H9 (cell line): ENCODE results near the gene SLC9A7. TPM values are rescaled to one million over a fixed set of nuclear protein-coding genes. Genes with fewer than 3 reads are reported as not detected.

Experiments
- DNase-seq: peaks from one replicate; pipeline ENCODE4 v3.0.0-alpha.2; 2017
- H2AFZ ChIP-seq: one replicate; pipeline ENCODE4 v1.6.1; 2013; ENCODE audit warnings: mild to moderate bottlenecking, low read length, control low read depth, moderate library complexity
- H2AK5ac ChIP-seq: 2 replicates; pipeline ENCODE4 v1.6.1; 2013; ENCODE audit warnings: low read length, control low read depth, mixed read lengths; ENCODE audit not compliant: insufficient read length
- H2BK120ac ChIP-seq: one replicate; pipeline ENCODE4 v1.6.1; 2013; ENCODE audit warnings: low read depth, mild to moderate bottlenecking, low read length, control low read depth, inconsistent platforms; ENCODE audit not compliant: poor library complexity, severe bottlenecking
- H2BK12ac ChIP-seq: 2 replicates; pipeline ENCODE4 v1.6.1; 2013; ENCODE audit warnings: low read length, control low read depth, mixed read lengths, low read depth; ENCODE audit not compliant: insufficient read length
- H2BK15ac ChIP-seq: 2 replicates; pipeline ENCODE4 v1.6.1; 2013; ENCODE audit warnings: low read depth, low read length, control low read depth
- H2BK20ac ChIP-seq: one replicate; pipeline ENCODE4 v1.6.1; 2013; ENCODE audit warnings: low read depth, mild to moderate bottlenecking, low read length, control low read depth, inconsistent platforms; ENCODE audit not compliant: poor library complexity, severe bottlenecking
- H2BK5ac ChIP-seq: 2 replicates; pipeline ENCODE4 v1.6.1; 2013; ENCODE audit warnings: low read length, control low read depth, mixed read lengths; ENCODE audit not compliant: insufficient read length
- H3K14ac ChIP-seq: 2 replicates; pipeline ENCODE4 v1.6.1; 2013; ENCODE audit warnings: low read length, control low read depth; ENCODE audit not compliant: insufficient read depth
- H3K18ac ChIP-seq: 2 replicates; pipeline ENCODE4 v1.6.1; 2013; ENCODE audit warnings: low read depth, mild to moderate bottlenecking, mixed read lengths, low read length, control low read depth; ENCODE audit not compliant: insufficient read length
- H3K23ac ChIP-seq: 2 replicates; pipeline ENCODE4 v1.6.1; 2013; ENCODE audit warnings: low read length, control low read depth, mixed read lengths, low read depth; ENCODE audit not compliant: insufficient read length
- H3K23me2 ChIP-seq: 2 replicates; pipeline ENCODE4 v1.6.1; 2013; ENCODE audit warnings: low read depth, mild to moderate bottlenecking, mixed read lengths, low read length, control low read depth; ENCODE audit not compliant: insufficient read length, poor library complexity, severe bottlenecking
- H3K27ac ChIP-seq: 2 replicates; pipeline ENCODE4 v1.5.1; 2013; ENCODE audit warnings: low read length, control low read depth, mixed read lengths, low read depth; ENCODE audit not compliant: insufficient read length
- H3K27me3 ChIP-seq: 2 replicates; pipeline ENCODE4 v1.6.1; 2013; ENCODE audit warnings: low read length, control low read depth, inconsistent platforms; ENCODE audit not compliant: insufficient read depth
- H3K4ac ChIP-seq: 2 replicates; pipeline ENCODE4 v1.6.1; 2013; ENCODE audit warnings: low read depth, mild to moderate bottlenecking, control low read depth, inconsistent platforms, low read length, moderate library complexity
- H3K4me1 ChIP-seq: 2 replicates; pipeline ENCODE4 v1.6.1; 2013; ENCODE audit warnings: low read length, control low read depth, inconsistent platforms; ENCODE audit not compliant: insufficient read depth
- H3K4me2 ChIP-seq: 2 replicates; pipeline ENCODE4 v1.6.1; 2013; ENCODE audit warnings: low read length, control low read depth, mixed read lengths; ENCODE audit not compliant: insufficient read length, insufficient read depth
- H3K56ac ChIP-seq: 2 replicates; pipeline ENCODE4 v1.6.1; 2013; ENCODE audit warnings: low read depth, mild to moderate bottlenecking, mixed read lengths, low read length, control low read depth; ENCODE audit not compliant: insufficient read length
- H3K79me1 ChIP-seq: 2 replicates; pipeline ENCODE4 v1.6.1; 2013; ENCODE audit warnings: low read depth, mild to moderate bottlenecking, moderate library complexity, low read length, control low read depth, inconsistent platforms; ENCODE audit not compliant: insufficient read depth, poor library complexity, severe bottlenecking
- H3K79me2 ChIP-seq: 2 replicates; pipeline ENCODE4 v1.6.1; 2013; ENCODE audit warnings: low read length, control low read depth, inconsistent platforms; ENCODE audit not compliant: insufficient read depth
- H3K9ac ChIP-seq: 2 replicates; pipeline ENCODE4 v1.6.1; 2013; ENCODE audit warnings: low read length, control low read depth, mixed read lengths; ENCODE audit not compliant: insufficient read length; ENCODE audit errors: extremely low read depth
- H3K9me3 ChIP-seq: one replicate; pipeline ENCODE4 v1.6.1; 2013; ENCODE audit warnings: low read depth, low read length, inconsistent platforms; ENCODE audit not compliant: control insufficient read depth
- H3T11ph ChIP-seq: one replicate; pipeline ENCODE4 v1.6.1; 2013; ENCODE audit warnings: mild to moderate bottlenecking, low read length, control low read depth, inconsistent platforms
- H4K20me1 ChIP-seq: one replicate; pipeline ENCODE4 v1.6.1; 2013; ENCODE audit not compliant: control insufficient read depth, insufficient read length, insufficient read depth
- H4K5ac ChIP-seq: 2 replicates; pipeline ENCODE4 v1.6.1; 2013; ENCODE audit warnings: low read depth, mild to moderate bottlenecking, mixed read lengths, low read length, control low read depth; ENCODE audit not compliant: insufficient read length
- H4K8ac ChIP-seq: replicated peaks from 2 replicates; pipeline ENCODE4 v1.6.1; 2013; ENCODE audit warnings: low read length, control low read depth, mixed read lengths, low read depth; ENCODE audit not compliant: insufficient read length
- H4K91ac ChIP-seq: 2 replicates; pipeline ENCODE4 v1.6.1; 2013; ENCODE audit warnings: low read depth, mild to moderate bottlenecking, moderate library complexity, mixed read lengths, low read length, control low read depth; ENCODE audit not compliant: insufficient read length
- H3K27ac Mint-ChIP-seq, 3 experiments: 2 replicates in 2 of 3; 3 replicates in 1 of 3; pipeline ENCODE4 v1.8.0; 2020 to 2021; ENCODE audit warnings: mixed read lengths in 3 of 3, mild to moderate bottlenecking in 1 of 3, moderate library complexity in 1 of 3
- H3K27me3 Mint-ChIP-seq: 2 replicates; pipeline ENCODE4 v1.8.0; 2021; ENCODE audit warnings: low read depth, mild to moderate bottlenecking, moderate library complexity, mixed read lengths
- H3K36me3 Mint-ChIP-seq, 3 experiments: 2 replicates in 2 of 3; 3 replicates in 1 of 3; pipeline ENCODE4 v1.8.0; 2020 to 2021; ENCODE audit warnings: low read depth in 3 of 3, mixed read lengths in 3 of 3; ENCODE audit not compliant: insufficient read depth in 1 of 3
- H3K4me1 Mint-ChIP-seq, 2 experiments: 2 replicates each; pipeline ENCODE4 v1.8.0; 2020; ENCODE audit warnings: mixed read lengths in 2 of 2
- H3K4me3 Mint-ChIP-seq, 2 experiments: 2 replicates in 1 of 2; 3 replicates in 1 of 2; pipeline ENCODE4 v1.8.0; 2020 to 2021; ENCODE audit warnings: mild to moderate bottlenecking in 2 of 2, mixed read lengths in 2 of 2, moderate library complexity in 1 of 2
- H3K9me3 Mint-ChIP-seq, 2 experiments: 2 replicates in 1 of 2; 3 replicates in 1 of 2; pipeline ENCODE4 v1.8.0; 2020; ENCODE audit warnings: mild to moderate bottlenecking in 2 of 2, mixed read lengths in 2 of 2, moderate library complexity in 1 of 2
- CTCF ChIP-seq: fragments of 200-600 bp; sonication (generic); conservative IDR thresholded peaks from 3 replicates; pipeline ENCODE4 v1.8.0; 2021; ENCODE audit warnings: antibody characterized with exemption, mild to moderate bottlenecking
- WGBS: extraction: QIAGEN DNeasy Blood & Tissue Kit; methylation state at CpG from one replicate; pipeline ENCODE4 v1.1.7; 2013; ENCODE audit warnings: missing lambda C conversion rate, low lambda C conversion rate, mixed read lengths; ENCODE audit not compliant: insufficient read length; ENCODE audit errors: extremely low coverage; 5-methylcytosine and 5-hydroxymethylcytosine counted together
- total RNA-seq: library from RNA; stranded (reverse); gene quantifications from 2 replicates; pipeline ENCODE4 v1.2.1, GENCODE V29; 2021

The SLC9A7 gene
- total RNA-seq, 1 experiment from 2014 or later = 5.9 TPM

DNA sequence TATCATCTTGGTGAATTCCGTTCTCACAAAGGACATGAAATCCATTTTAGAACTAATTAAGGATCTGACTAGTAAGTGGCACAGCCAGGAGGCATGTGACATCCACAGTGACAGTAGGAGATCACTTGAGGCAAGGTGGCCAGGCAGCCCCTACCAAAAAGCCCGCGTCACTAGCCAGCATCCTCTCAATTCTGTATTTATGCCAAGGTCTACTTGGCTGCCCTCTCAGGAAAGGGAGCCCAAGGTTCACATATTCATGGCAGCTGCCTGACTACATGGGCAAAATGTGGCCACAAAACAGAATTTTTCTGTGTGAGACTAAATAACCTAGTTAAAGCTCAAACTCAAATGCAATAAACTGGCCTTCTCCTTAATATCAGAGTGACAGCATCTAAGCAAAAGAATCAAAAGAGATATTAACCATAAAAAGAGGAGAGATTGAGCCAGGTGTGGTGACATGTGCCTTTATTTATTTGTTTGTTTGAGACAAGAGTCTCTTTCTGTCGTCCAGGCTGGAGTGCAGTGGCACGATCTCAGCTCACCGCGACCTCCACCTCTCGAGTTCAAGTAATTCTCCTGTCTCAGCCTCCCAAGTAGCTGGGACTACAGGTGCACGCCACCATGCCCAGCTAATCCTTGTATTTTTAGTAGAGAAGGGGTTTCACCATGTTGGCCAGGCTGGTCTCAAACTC, 51.5 kb downstream of the SLC9A7 start:
- H3K4me3 Mint-ChIP-seq = no peak overlapping the region
- no peaks in the 10 kb centered on the region for H3K23me2 ChIP-seq
- H3K9me3 ChIP-seq = peaks cover 29% of the 10 kb centered on the region
- H2AK5ac ChIP-seq = no peak overlapping the region
- no peak overlapping the region for H3K27ac ChIP-seq
- no peak overlapping the region for H4K91ac ChIP-seq
- H3K9me3 Mint-ChIP-seq = peaks cover 67 to 72% of the 10 kb centered on the region in 2 experiments
- no peaks in the 10 kb centered on the region for H3K4me1 ChIP-seq
- H3K4ac ChIP-seq = no peak overlapping the region
- H4K8ac ChIP-seq = no peak overlapping the region
- WGBS = no CpG with 5 or more reads among the region's 9 CpGs
- no peak overlapping the region for H2BK20ac ChIP-seq
- H3K4me1 Mint-ChIP-seq = peaks cover 15 to 20% of the 10 kb centered on the region in 2 experiments
- H3K27me3 Mint-ChIP-seq = no peaks in the 10 kb centered on the region; the same call in 1 of the 2 replicates
- H3K14ac ChIP-seq = no peak overlapping the region
- H3T11ph ChIP-seq = no peak overlapping the region
- no peak overlapping the region for H2BK15ac ChIP-seq
- no peak overlapping the region for H3K4me2 ChIP-seq
- TF ChIP-seq CTCF = no peak
- H3K56ac ChIP-seq = no peak overlapping the region
- H2BK12ac ChIP-seq = no peak overlapping the region
- no peak overlapping the region for H2BK5ac ChIP-seq
- H3K18ac ChIP-seq = no peak overlapping the region
- no peaks in the 10 kb centered on the region for H3K79me1 ChIP-seq
- peaks cover 0 to 3% (median 3%) of the 10 kb centered on the region in 3 experiments; a peak in 4 of 7 replicates for H3K36me3 Mint-ChIP-seq
- no peak overlapping the region for H3K23ac ChIP-seq
- H3K27ac Mint-ChIP-seq = no peak overlapping the region
- no peak overlapping the region for H3K9ac ChIP-seq
- H2BK120ac ChIP-seq = no peak overlapping the region
- no peak overlapping the region for H4K5ac ChIP-seq
- H2AFZ ChIP-seq = no peak overlapping the region
- H3K79me2 ChIP-seq = no peaks in the 10 kb centered on the region; the same call in none of the 2 replicates
- H4K20me1 ChIP-seq = no peaks in the 10 kb centered on the region
- DNase-seq = no peak
- no peaks in the 10 kb centered on the region for H3K27me3 ChIP-seq
